ENCODE measurements around the gene TSC22D1.

- peak; percentile 72 for TF ChIP-seq CTCF (IDR thresholded peaks at IDR 0.05; ENCODE audit: poor library complexity)
- no peak for TF ChIP-seq EZH2 (IDR thresholded peaks at IDR 0.05; ENCODE audit: borderline replicate concordance)
Measured at GRCh38 chr13:44470638-44471562, 105.2 kb downstream of the TSC22D1 start.

Data from hepatocyte (in vitro differentiated cells).